H1 (cell line): ENCODE results near the gene L3HYPDH. TPM values are rescaled to one million over a fixed set of nuclear protein-coding genes. Genes with fewer than 3 reads are reported as not detected.

Experiments used
- CTCF ChIA-PET: fragments of 300-600 bp; sonication (Branson Sonifier 250); formaldehyde crosslinking; loops from one replicate; lab custom pipeline; 2021; ENCODE audit not compliant: partially characterized antibody; lab: Charles Lee
- POLR2A ChIA-PET: fragments of 300-600 bp; sonication (Branson Sonifier 250); formaldehyde crosslinking; loops from one replicate; lab custom pipeline; 2021; ENCODE audit warnings: inconsistent platforms; ENCODE audit not compliant: partially characterized antibody; lab: Charles Lee
- DNase-seq, 2 experiments: peaks; one replicate each; pipeline versions ENCODE4 v3.0.0 to v3.0.0-alpha.2; 2010 to 2022; ENCODE audit warnings: low spot score in 2 of 2, low read depth in 1 of 2, mixed read lengths in 1 of 2
- FAIRE-seq: peaks from 2 replicates; lab custom pipeline; 2011; peaks lifted over from hg19 to GRCh38; lab: Jason Lieb, UNC
- H2AFZ ChIP-seq: 2 replicates; pipeline ENCODE4 v1.8.1; 2012; ENCODE audit warnings: low read length, inconsistent platforms
- H2AK5ac ChIP-seq: 2 replicates; pipeline ENCODE4 v1.6.1; 2013; ENCODE audit warnings: low read depth, low read length
- H2BK120ac ChIP-seq: replicated peaks from 2 replicates; pipeline ENCODE3; 2013; ENCODE audit warnings: low read depth, low read length, inconsistent platforms
- H2BK12ac ChIP-seq: 2 replicates; pipeline ENCODE4 v1.6.1; 2013; ENCODE audit warnings: low read depth, low read length
- H2BK15ac ChIP-seq: 2 replicates; pipeline ENCODE4 v1.6.1; 2013; ENCODE audit warnings: low read length
- H2BK20ac ChIP-seq: 2 replicates; pipeline ENCODE4 v1.6.1; 2013; ENCODE audit warnings: low read length
- H2BK5ac ChIP-seq: 2 replicates; pipeline ENCODE4 v1.6.1; 2013; ENCODE audit warnings: low read depth, low read length
- H3K14ac ChIP-seq: 2 replicates; pipeline ENCODE4 v1.6.1; 2013; ENCODE audit warnings: inconsistent platforms; ENCODE audit not compliant: insufficient read length
- H3K18ac ChIP-seq: 2 replicates; pipeline ENCODE4 v1.6.1; 2013; ENCODE audit warnings: low read length; ENCODE audit errors: extremely low read depth
- H3K23ac ChIP-seq: 2 replicates; pipeline ENCODE4 v1.6.1; 2013; ENCODE audit warnings: inconsistent platforms; ENCODE audit not compliant: insufficient read length
- H3K23me2 ChIP-seq: 2 replicates; pipeline ENCODE4 v1.6.1; 2013; ENCODE audit warnings: low read depth, low read length
- H3K27ac ChIP-seq: 2 replicates; pipeline ENCODE4 v1.6.1; 2011; ENCODE audit warnings: low read depth, low read length, inconsistent platforms
- H3K27me3 ChIP-seq, 4 experiments: replicated peaks in 1 of 4; 1 replicate in 1 of 4; 2 replicates in 3 of 4; pipeline versions ENCODE4 v1.6.1 to v1.8.1; 2011 to 2013; ENCODE audit warnings: low read length in 3 of 4, mild to moderate bottlenecking in 3 of 4, inconsistent platforms in 2 of 4, mixed read lengths in 2 of 4, moderate library complexity in 1 of 4; ENCODE audit not compliant: control insufficient read depth in 3 of 4, insufficient read depth in 3 of 4; ENCODE audit errors: extremely low read depth in 1 of 4
- H3K36me3 ChIP-seq, 4 experiments: 2 replicates each; pipeline versions ENCODE4 v1.6.1 to v1.8.1; 2011 to 2013; ENCODE audit warnings: mild to moderate bottlenecking in 4 of 4, low read length in 3 of 4, moderate library complexity in 2 of 4, control low read depth in 1 of 4, inconsistent platforms in 1 of 4; ENCODE audit not compliant: insufficient read depth in 4 of 4, control insufficient read depth in 2 of 4
- H3K4ac ChIP-seq: replicated peaks from 2 replicates; pipeline ENCODE3; 2013; ENCODE audit warnings: low read length, low read depth, mixed read lengths, inconsistent platforms; ENCODE audit not compliant: insufficient read length
- H3K4me1 ChIP-seq, 4 experiments: replicated peaks in 1 of 4; 1 replicate in 1 of 4; 2 replicates in 3 of 4; pipeline versions ENCODE4 v1.6.1 to v1.8.1; 2011 to 2013; ENCODE audit warnings: low read length in 3 of 4, inconsistent platforms in 2 of 4, mixed read lengths in 1 of 4; ENCODE audit not compliant: insufficient read depth in 4 of 4, control insufficient read depth in 3 of 4
- H3K4me2 ChIP-seq, 2 experiments: 2 replicates each; pipeline versions ENCODE4 v1.6.1 to v1.8.1; 2011 to 2013; ENCODE audit warnings: low read depth in 2 of 2, low read length in 2 of 2, control low read depth in 1 of 2, inconsistent platforms in 1 of 2, mild to moderate bottlenecking in 1 of 2; ENCODE audit not compliant: insufficient read depth in 1 of 2
- H3K4me3 ChIP-seq, 4 experiments: fragments of 200-600, 300-600 bp in 1 of 4; sonication (generic), shearing (Covaris generic), sonication (Bioruptor Twin) in 1 of 4; 2 replicates each; pipeline versions ENCODE4 v1.5.1 to v1.8.1; 2011 to 2016; ENCODE audit warnings: low read length in 4 of 4, low read depth in 3 of 4, control low read depth in 2 of 4, inconsistent platforms in 2 of 4, mild to moderate bottlenecking in 2 of 4, mixed read lengths in 1 of 4, moderate library complexity in 1 of 4; ENCODE audit not compliant: insufficient read depth in 2 of 4; ENCODE audit errors: extremely low read depth in 1 of 4
- H3K56ac ChIP-seq: replicated peaks from 2 replicates; pipeline ENCODE3; 2013; ENCODE audit warnings: low read depth, mild to moderate bottlenecking, mixed read lengths, low read length, inconsistent platforms; ENCODE audit not compliant: insufficient read length
- H3K79me1 ChIP-seq: 2 replicates; pipeline ENCODE4 v1.6.1; 2013; ENCODE audit warnings: low read depth, low read length, control low read depth
- H3K79me2 ChIP-seq, 2 experiments: 2 replicates each; pipeline versions ENCODE4 v1.6.1 to v1.8.1; 2012 to 2013; ENCODE audit warnings: low read length in 2 of 2, mild to moderate bottlenecking in 2 of 2, inconsistent platforms in 1 of 2; ENCODE audit not compliant: insufficient read depth in 2 of 2, control insufficient read depth in 1 of 2
- H3K9ac ChIP-seq, 4 experiments: replicated peaks in 1 of 4; 1 replicate in 1 of 4; 2 replicates in 3 of 4; pipeline versions ENCODE4 v1.6.1 to v1.8.1; 2011 to 2013; ENCODE audit warnings: low read depth in 3 of 4, low read length in 3 of 4, control low read depth in 2 of 4, mild to moderate bottlenecking in 2 of 4, moderate library complexity in 2 of 4, inconsistent platforms in 1 of 4; ENCODE audit errors: extremely low read depth in 1 of 4
- H3K9me3 ChIP-seq, 2 experiments: 2 replicates each; pipeline versions ENCODE4 v1.6.1 to v1.8.1; 2012 to 2013; ENCODE audit warnings: mild to moderate bottlenecking in 2 of 2, moderate library complexity in 2 of 2, control low read depth in 1 of 2, inconsistent platforms in 1 of 2, low read depth in 1 of 2, low read length in 1 of 2, mixed read lengths in 1 of 2; ENCODE audit not compliant: insufficient read depth in 2 of 2
- H4K20me1 ChIP-seq, 2 experiments: replicated peaks in 1 of 2; 2 replicates each; pipeline versions ENCODE3 to v1.8.1; 2011 to 2013; ENCODE audit warnings: inconsistent platforms in 2 of 2, low read length in 2 of 2, mild to moderate bottlenecking in 1 of 2; ENCODE audit not compliant: insufficient read depth in 2 of 2, control insufficient read depth in 1 of 2
- H4K5ac ChIP-seq: 2 replicates; pipeline ENCODE4 v1.6.1; 2013; ENCODE audit warnings: low read length, low read depth, mixed read lengths, inconsistent platforms; ENCODE audit not compliant: insufficient read length
- H4K8ac ChIP-seq: 2 replicates; pipeline ENCODE4 v1.8.0; 2013; ENCODE audit warnings: mild to moderate bottlenecking, moderate library complexity, low read length, inconsistent platforms; ENCODE audit not compliant: insufficient read depth; ENCODE audit errors: extremely low read depth
- H4K91ac ChIP-seq: replicated peaks from 2 replicates; pipeline ENCODE3; 2013; ENCODE audit warnings: low read length, mixed read lengths, inconsistent platforms; ENCODE audit not compliant: insufficient read length
- CREB1 ChIP-seq: IDR thresholded peaks from 2 replicates; pipeline ENCODE4 v1.6.1; 2012; ENCODE audit warnings: inconsistent platforms
- CTBP2 ChIP-seq: IDR thresholded peaks from 2 replicates; pipeline ENCODE4 v1.7.0; 2011; ENCODE audit warnings: borderline replicate concordance, mild to moderate bottlenecking, moderate library complexity, mixed read lengths, low read length; ENCODE audit not compliant: insufficient read depth, insufficient read length
- NANOG ChIP-seq: IDR thresholded peaks from 2 replicates; pipeline ENCODE4 v1.6.1; 2011; ENCODE audit warnings: low read length, low read depth, mild to moderate bottlenecking, inconsistent platforms; ENCODE audit not compliant: insufficient read depth, poor library complexity, severe bottlenecking
- POLR2A ChIP-seq, 2 experiments: IDR thresholded peaks; 1 replicate in 1 of 2; 2 replicates in 1 of 2; pipeline ENCODE4 v1.6.1; 2011; ENCODE audit warnings: low read depth in 2 of 2, low read length in 2 of 2, mild to moderate bottlenecking in 2 of 2; ENCODE audit errors: control extremely low read depth in 1 of 2
- POU5F1 ChIP-seq: IDR thresholded peaks from 2 replicates; pipeline ENCODE4 v1.6.1; 2011; ENCODE audit warnings: low read depth, mild to moderate bottlenecking, low read length, moderate library complexity
- RBBP5 ChIP-seq: IDR thresholded peaks from 2 replicates; pipeline ENCODE4 v1.7.1; 2012; ENCODE audit warnings: low read depth, mild to moderate bottlenecking, inconsistent platforms, low read length, moderate library complexity, borderline replicate concordance
- SUZ12 ChIP-seq: fragments of 200-600 bp; sonication (generic); IDR thresholded peaks from 2 replicates; pipeline ENCODE4 v1.6.1; 2012; ENCODE audit warnings: mild to moderate bottlenecking, inconsistent platforms, low read length, moderate library complexity, mixed read lengths
- TCF12 ChIP-seq: IDR thresholded peaks from 2 replicates; pipeline ENCODE4 v1.6.1; 2011; ENCODE audit warnings: low read depth, mild to moderate bottlenecking, low read length
- ZNF274 ChIP-seq: IDR thresholded peaks from 2 replicates; pipeline ENCODE4 v1.7.0; 2012; ENCODE audit warnings: low read length, borderline replicate concordance; ENCODE audit errors: extremely low read depth
- WGBS, 2 experiments: shearing (Covaris generic) in 1 of 2; methylation state at CpG; one replicate each; pipeline versions ENCODE4 v1.1.6 to v1.1.7; 2013 to 2015; ENCODE audit warnings: low lambda C conversion rate in 2 of 2, mixed read lengths in 2 of 2, inconsistent platforms in 1 of 2, low coverage in 1 of 2, missing lambda C conversion rate in 1 of 2; ENCODE audit not compliant: insufficient replicate concordance in 2 of 2, insufficient coverage in 1 of 2, insufficient read length in 1 of 2; ENCODE audit errors: extremely low coverage in 1 of 2, missing lambda C conversion rate in 1 of 2; 5-methylcytosine and 5-hydroxymethylcytosine counted together
- polyA plus RNA-seq, 7 experiments: library from polyadenylated mRNA; depleted of rRNA in 3 of 7; stranded (reverse) in 5 of 7; unstranded in 2 of 7; fragments of >200 nt in 5 of 7; fragments of 200-250 nt in 2 of 7; gene quantifications; 1 replicate in 5 of 7; 2 replicates in 1 of 7; 4 replicates in 1 of 7; pipeline versions ENCODE4 v1.2.1 to v1.2.3, GENCODE V29; 2011 to 2013; ENCODE audit warnings: missing spikeins in 2 of 7, mixed read lengths in 2 of 7
- total RNA-seq: library from RNA; stranded (reverse); fragmentation: NEBNext Ultra II Directional; extraction: Animal tissue kit (Norgen Biotek cat#: 25700); gene quantifications from 2 replicates; pipeline ENCODE4 v1.2.1, GENCODE V29; 2021

Gene L3HYPDH
- total and polyA plus RNA-seq, 2 of the 8 experiments (the other 6 are each of a cell fraction or from before 2014, with no cell fraction given), result 11.2 to 15.8 TPM

- Histone ChIP-seq H2BK5ac (no peak overlapping the region), H3K36me3 (no peaks in the 10 kb centered on the region; a peak in 1 of 8 replicates), H4K91ac (no peak overlapping the region), H3K56ac (no peak overlapping the region), H3K14ac (no peak overlapping the region), H2BK12ac (no peak overlapping the region), H3K79me2 (no peaks in the 10 kb centered on the region), H3K4me3 (no peak overlapping the region), H3K23ac (no peak overlapping the region), H3K9ac (no peak overlapping the region), H2BK120ac (no peak overlapping the region), H2BK15ac (no peak overlapping the region), H3K23me2 (no peaks in the 10 kb centered on the region), H3K27ac (no peak overlapping the region), H3K4me2 (no peak overlapping the region), H4K5ac (no peak overlapping the region), H4K8ac (no peak overlapping the region), H2AK5ac (no peak overlapping the region), H3K9me3 (no peaks in the 10 kb centered on the region; a peak in 1 of 4 replicates), H2AFZ (no peak overlapping the region), H3K4me1 (no peaks in the 10 kb centered on the region), H2BK20ac (no peak overlapping the region), H3K27me3 (no peaks in the 10 kb centered on the region), H3K4ac (no peak overlapping the region), H3K79me1 (no peaks in the 10 kb centered on the region), H3K18ac (no peak overlapping the region), H4K20me1 (no peaks in the 10 kb centered on the region)
- no peak for TF ChIP-seq CTBP2
- TF ChIP-seq TCF12, result no peak
- TF ChIP-seq SUZ12, result no peak
- no peak for TF ChIP-seq ZNF274
- TF ChIP-seq POU5F1, result no peak
- TF ChIP-seq CREB1, result no peak
- TF ChIP-seq POLR2A (IDR thresholded peaks at IDR 0.05; ENCODE audit: control extremely low read depth in 1 of 2, low read depth in 2 of 2, low read length in 2 of 2), result no peak
- TF ChIP-seq RBBP5, result no peak
- no peak for TF ChIP-seq NANOG
- CTCF ChIA-PET, result interaction anchor here (0.5 to 1.8 kb wide), 5 partner anchors 34 to 433 kb away, joined by 3 to 6 read pairs (median 4); no protein-coding TSS in a partner anchor
- WGBS, 2 experiments, result 96% methylated on average over 1 of the region's 1 CpG; no CpG with 5 or more reads in 1 of the 2 experiments
- DNase-seq (no peak), FAIRE-seq (no peak)
- POLR2A ChIA-PET, result no interaction called here
Observed at GRCh38 chr14:59451849-59452248, 32.4 kb downstream of the L3HYPDH start.
